GM18867 (cell line): Measurements from ENCODE around the gene PHF12.
"Not testable (repeated sequence)": the region's sequence is repeated elsewhere in the genome, so short reads cannot be mapped to it uniquely, and the experiment has no call there.

Experiments
- ATAC-seq: cut with Tn5 transposase; IDR thresholded peaks from one replicate; pipeline ENCODE4 v1.9.1; 2021; ENCODE audit warnings: mild to moderate bottlenecking, moderate library complexity; ENCODE audit not compliant: unreplicated experiment

Gene PHF12

DNA sequence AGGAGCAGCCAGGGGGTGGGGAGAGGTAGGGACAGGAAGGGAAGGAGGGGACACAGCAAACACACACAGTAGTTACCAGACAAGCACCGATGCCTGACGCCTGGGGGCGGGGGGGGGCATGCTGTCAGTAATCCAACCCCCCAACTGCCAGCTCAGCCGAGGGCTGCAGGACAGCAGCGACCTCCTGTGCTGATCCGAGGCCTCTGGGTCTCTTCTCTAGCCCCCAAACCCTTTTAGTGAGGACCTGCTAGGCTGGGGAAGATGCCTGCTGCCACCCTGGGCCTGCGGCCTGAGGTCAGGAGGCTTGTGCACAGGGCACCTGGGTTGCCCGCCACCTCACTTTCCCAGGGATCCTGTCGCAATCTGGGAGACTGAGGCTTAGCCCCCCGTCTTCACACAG is 65.4 kb downstream of the PHF12 start:
- no peak for ATAC-seq

DNA sequence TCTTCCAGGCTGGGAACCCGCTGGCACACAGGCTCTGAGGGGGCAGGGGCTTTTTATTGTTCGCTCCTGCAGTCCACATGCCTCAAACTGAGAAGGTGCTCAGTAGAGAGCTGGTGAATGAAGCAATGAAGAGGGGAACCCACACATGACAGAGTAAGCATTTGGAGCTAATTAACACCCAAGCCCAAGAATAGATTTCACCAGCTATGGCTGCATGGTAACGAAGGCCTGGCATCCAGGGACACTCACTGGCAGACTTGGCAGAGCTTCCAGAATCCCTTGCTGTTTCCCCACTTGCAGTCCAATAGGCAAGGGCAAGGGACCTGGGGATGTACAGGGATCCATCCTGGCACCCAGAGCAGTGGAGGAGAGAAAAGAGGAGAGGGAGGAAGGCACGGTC is 66.0 kb downstream of the PHF12 start:
- ATAC-seq, result no peak

DNA sequence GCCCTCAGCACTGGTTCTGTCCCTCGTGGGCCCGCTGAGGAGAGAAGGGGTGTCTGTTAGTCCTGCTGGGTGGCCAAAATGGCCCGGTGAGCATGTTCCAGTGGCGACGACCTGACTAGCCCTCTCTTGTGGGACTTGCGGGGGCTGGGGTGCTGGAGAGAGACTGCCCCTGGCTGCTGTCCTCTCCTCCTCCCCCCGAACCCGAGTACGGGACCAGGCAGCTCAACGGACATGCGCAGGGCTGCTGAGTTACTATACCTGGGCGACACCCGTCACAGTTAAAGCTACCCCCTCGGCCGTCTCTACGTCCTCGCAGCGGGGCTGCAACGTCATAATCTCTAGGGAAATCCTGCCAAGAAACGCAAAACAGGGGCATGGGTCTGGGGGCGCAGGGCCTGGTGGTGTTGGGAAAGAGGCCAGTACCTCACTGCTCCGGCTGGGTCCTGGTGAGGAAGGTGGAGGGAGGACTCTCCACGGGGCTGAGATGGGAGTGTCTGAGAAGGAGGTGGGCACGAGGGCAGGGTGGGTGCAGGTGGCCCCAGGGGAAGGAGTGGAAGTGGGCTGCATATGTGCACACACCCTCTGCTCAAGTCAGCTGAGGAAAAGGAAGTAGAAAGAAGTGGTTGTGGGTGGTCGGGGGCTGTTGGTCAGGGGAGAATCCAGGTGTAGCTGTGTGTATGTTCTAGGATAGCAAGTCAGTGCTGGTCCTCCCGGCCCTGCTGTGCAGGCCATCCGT is 67.2 kb downstream of the PHF12 start:
- ATAC-seq, result no peak

DNA sequence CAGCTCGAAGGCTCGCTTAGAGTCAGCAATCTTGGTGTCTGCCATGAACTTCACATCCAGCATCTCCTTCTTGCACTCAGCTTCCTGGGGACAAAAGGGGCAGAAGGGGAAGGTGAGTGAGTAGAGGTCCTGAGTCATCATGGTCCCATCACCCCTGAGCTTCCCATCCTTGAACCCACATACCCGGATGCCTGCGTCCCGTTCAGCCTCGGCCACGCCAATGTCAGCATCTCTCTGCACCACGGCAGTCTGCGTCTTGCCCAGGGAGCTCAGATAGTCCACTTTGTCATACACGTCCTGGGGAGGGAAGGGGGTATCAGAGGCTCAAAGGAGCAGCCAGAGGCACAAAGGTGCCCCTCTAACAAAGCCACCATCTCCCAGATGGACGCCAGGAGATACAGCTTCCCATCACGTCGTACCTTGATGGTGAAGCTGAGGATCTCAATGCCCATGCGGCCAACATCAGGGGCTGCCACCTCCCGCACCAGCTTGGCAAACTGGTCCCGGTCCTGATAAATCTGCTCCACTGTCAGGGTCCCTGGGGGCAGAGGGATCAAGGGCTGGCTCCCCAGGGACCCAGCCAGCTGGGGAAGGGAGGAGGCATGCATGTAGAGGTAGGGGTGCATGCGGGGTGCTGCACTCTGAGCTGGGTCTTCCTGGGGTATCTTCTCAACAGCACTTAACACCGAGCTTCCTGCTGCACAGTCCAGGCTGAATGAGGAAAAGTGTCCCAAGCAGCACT is 69.0 kb downstream of the PHF12 start:
- ATAC-seq, result no peak

DNA sequence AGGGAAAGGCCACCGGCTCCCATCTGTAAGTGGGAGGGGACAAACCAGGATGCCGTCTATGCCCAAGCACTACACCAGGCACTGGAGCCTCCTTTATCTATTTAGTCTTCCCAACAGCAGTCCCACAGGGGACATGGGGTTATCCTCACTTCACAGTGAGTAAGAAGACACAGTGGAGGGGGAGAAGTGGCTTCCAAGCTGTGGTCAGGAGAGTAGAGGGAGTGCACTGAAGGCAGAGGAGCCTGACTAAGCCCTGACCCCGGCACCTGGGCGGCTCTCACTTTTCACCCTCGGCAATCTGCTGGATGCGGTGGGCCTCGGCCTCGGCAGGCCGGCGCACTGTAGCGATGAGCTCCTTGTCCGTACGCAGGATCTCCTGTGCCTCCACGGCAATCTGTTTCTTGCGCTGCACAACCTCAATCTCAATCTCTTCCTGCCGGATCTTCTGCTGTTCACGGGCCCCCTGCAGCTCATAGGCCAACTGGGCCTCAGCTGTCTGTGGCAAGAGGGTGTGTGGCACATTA is 69.7 kb downstream of the PHF12 start:
- no peak for ATAC-seq

DNA sequence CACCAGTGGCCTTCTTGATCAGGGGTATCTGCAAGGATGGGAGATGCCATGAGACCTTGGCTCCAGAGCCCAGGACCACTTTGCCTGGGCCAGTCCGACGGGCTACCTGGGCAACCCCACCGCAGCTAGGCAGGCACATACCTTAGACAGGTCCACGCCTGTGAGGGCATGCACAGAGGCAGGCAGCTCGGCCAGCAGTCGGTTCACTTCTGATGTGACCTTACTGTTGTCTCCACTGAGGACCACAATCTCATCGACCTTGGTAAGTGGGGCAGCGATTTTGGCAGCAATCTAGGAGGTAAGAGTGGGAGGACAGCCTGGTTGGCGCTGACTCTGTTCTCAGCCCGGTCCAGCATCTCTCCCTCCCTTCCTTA is 70.8 kb downstream of the PHF12 start:
- no peak for ATAC-seq

DNA sequence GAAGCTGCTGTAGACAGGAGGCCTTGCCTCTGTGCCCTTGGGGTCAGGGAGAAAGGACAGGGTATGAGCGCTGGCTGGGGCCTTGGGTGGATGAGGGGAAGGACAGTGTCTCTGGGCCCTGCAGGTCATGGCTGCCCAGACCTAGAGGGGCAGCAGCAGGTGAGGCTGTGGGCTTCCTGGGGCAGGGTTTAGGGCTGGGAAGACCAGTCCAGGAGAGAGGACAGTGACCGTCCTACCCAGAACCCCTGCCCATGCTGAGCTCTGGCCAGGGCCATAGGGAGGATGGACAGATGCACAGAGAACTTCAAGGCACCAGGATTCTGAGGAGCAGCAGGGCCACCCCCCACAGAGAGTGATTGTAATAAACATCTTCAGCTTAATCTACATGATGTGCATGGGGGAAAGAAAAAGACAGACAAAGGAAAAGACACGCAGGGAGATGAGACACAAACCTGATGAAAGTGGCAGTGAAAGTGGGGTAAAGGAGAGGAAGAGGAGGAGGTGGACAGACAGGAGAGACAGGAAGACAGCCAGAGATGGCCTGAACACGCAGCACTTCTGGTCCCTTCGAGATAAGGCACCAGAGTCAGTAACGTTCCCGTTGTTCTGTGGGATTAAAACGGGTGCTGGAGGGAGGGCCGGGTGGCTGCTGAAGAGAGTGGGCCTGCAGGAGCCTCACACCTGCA is 71.3 kb downstream of the PHF12 start:
- no peak for ATAC-seq

DNA sequence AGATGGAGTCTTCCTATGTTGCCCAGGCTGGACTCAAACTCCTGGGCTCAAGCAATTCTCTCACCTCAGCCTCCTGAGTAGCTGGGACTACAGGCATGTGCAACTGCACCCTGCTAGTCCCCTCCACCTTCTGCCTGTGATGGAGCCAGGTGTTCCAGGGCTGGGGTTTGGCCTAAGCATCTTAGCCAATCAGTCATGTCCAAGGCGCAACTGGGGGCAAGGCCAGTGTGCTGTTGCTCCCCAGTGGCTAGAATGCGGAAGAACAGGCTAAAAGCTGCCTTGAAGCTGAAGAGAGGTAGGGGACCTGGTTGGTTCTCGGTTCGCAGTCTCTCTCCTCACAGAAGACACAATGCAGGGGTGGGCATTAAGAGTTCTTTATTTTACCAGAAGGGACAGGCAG is 72.3 kb downstream of the PHF12 start:
- no peak for ATAC-seq

DNA sequence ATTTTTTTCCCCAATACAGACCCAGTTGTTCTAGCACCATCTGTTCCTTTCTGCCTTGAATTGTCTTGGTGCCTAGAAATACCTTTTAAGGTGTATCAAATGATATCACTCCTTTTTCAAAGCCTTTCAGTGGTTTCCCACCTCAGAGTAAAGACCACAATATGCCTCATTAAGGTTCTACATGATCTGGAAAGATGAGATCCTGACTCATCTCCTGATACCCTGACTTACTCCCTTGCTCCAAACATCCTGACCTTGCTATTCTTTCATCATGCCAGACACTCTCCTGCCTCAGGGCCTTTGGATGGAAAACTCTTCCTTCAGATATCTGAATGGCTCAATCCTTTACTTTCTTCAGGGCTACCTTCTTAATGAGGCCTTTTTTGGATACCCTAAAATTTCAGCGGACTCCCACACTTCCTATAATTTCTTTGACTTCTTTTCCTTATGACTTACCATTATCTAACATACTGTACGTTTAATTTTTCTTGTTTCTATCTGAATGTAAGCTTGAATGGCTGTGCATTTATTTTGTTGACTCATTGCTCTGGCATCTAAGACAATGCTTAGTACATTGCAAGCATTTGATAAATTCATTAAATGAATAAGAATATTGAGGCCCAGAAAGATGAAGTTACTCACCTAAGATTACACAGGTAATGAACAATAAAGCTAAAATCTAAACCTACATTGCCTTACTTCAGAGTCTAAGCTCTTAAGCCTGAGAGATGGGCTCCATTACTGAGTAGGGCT is 73.0 kb downstream of the PHF12 start:
- no peak for ATAC-seq

DNA sequence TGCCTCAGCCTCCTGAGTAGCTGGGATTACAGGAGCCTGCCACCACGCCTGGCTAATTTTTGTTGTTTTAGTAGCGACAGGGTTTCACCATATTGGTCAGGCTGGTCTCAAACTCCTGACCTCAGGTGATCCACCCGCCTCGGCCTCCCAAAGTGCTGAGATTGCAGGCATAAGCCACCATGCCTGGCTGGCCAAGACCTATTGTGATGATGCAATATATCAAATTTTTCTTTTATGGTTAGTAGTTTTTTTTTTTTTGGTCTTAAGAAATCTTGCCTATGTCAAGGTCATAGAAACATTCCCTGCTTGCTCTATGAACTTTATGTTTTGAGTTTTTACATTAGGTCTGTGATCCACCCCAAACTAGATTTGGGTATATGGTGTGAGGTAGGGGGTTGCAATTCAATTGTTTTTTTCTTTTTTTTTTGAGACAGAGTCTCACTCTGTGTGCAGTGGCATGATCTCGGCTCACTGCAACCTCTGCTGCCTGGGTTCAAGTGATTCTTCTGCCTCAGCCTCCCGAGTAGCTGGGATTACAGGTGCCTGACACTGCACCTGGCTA is 74.1 kb downstream of the PHF12 start:
- not testable (repeated sequence) for ATAC-seq

DNA sequence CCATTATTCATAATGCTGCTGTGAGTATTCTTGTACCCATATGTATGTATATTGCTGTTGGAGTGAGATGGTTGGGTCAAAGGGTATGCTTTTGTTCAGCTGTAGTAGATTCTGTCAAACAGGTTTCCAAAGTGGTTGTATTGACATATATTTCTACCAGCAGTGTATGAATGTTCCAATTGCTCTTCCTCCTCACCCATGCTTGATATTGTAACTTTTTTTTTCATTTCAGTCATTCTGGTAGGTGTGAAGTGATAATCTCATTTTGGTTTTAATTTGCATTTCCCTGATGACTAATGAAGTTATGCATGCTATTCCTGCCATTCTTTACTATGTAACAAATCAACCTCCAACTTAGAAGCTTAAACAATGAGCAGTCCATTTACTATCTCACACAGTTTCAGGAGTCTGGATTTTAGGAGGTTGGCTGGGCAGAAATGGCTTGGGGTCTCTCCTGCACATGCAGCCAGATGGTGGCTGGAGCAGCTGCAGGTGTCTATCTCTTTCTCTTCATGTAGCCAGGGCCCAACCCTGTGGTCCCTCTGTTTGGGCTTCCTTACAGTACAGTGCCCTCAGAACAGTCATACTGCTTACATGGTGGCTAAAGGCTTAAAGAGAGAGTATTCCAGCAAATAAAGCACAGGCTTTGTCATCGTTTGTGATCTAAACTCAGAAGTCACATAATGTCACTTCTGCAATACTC is 75.3 kb downstream of the PHF12 start:
- no peak for ATAC-seq

DNA sequence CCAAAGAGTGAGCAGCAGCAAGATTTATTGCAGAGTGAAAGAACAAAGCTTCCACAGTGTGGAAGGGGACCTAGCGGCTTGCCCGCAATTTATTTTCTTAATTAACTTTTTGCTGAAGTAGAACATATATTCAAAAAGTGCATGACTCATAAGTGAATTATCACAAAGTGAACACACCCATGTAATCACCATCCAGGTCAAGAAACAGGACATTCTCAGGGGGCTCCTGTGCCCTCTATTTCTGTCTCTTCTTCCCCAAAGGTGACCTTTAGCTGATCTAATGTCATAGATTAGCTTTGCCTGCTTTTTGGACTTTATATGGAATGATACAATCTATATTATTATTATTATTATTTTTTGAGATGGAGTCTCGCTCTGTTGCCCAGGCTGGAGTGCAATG is 76.6 kb downstream of the PHF12 start:
- ATAC-seq, result no peak

DNA sequence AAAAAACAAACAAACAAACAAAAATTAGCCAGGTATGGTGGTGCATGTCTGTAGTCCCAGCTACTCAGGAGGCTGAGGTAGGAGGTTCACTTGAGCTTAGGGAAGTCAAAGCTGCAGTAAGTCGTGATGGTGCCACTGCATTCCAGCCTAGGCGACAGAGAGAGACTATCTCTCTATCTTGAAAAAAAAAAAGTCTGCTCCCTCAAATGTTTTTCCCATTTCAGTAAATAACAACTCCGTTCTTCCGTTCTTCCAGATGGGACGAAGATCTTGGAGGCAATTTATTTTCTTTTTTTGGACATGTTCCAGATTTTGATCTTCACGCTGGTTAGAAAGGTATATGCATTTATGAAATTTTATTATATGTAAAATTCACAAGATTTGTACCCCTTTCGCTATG is 77.5 kb downstream of the PHF12 start:
- no peak for ATAC-seq

DNA sequence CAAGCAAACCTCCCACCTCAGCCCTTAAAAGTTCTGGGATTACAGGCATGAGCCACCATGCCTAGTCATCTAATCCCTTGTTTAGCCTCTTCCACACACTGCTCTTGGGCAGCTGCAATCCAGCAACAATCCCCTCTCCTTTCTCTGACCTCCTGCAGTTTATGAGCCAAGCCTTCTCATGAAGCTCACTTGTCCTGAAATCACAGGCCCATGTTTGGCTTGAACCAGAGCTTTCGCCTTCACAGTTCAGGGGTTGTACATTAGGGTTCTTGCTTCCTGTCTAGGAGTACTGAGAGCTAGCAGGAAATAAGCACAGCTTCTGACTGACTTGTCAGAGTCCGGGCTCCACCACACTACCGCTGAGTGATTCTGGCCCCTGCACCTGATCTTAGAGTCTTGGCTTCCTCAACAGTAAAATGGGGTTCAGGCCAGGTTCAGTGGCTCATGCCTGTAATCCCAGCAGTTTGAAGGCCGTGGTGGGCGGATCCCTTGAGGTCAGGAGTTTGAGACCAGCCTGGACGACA is 80.2 kb downstream of the PHF12 start:
- peak; percentile 94 for ATAC-seq

DNA sequence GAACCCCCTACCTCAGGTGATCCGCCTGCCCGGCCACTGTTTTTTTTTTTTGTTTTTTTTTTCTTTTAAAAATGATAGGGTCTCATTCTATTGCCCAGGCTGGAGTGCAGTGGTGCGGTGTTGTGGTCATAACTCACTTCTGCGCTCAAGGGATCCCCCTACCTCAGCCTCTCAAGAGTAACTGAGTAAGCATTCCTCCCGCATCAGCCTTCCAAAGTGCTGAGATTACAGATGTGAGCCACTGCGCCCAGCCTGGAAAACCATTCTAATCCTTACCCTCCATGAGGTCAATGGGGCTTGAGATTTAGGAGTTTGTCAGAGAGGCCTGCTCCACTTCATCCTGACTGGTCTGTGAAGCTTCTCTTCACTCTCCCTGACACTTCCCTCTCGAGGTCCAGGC is 84.0 kb downstream of the PHF12 start:
- no peak for ATAC-seq

DNA sequence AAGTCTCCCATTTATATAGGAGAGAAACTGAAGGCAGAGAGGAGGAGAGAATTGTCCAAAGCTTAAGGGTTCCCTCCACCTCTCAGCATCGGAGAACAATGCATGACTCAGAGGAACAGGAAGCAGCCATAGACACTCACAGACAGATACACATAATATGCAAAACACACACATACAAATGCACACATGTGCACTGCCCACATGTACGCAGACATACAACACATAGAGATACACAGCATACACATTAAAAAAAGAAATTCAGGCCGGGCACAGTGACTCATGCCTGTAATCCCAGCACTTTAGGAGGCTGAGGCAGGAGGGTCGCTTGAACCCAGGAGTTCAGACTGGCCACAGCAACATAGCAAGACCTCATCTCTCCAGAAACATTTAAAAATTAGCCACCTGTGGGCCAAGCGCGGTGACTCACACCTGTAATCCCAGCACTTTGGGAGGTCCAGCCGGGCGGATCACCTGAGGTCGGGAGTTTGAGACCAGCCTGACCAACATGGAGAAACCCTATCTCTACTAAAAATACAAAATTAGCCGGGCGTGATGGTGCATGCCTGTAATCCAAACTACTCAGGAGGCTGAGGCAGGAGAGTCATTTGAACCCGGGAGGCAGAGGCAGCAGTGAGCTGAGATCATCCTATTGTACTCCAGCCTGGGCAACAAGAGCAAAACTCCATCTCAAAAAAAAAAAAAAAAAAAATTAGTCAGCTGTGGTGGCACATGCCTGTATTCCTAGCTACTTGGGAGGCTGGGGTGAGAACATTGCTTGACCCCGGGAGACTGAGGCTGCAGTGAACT is 85.2 kb downstream of the PHF12 start:
- no peak for ATAC-seq

DNA sequence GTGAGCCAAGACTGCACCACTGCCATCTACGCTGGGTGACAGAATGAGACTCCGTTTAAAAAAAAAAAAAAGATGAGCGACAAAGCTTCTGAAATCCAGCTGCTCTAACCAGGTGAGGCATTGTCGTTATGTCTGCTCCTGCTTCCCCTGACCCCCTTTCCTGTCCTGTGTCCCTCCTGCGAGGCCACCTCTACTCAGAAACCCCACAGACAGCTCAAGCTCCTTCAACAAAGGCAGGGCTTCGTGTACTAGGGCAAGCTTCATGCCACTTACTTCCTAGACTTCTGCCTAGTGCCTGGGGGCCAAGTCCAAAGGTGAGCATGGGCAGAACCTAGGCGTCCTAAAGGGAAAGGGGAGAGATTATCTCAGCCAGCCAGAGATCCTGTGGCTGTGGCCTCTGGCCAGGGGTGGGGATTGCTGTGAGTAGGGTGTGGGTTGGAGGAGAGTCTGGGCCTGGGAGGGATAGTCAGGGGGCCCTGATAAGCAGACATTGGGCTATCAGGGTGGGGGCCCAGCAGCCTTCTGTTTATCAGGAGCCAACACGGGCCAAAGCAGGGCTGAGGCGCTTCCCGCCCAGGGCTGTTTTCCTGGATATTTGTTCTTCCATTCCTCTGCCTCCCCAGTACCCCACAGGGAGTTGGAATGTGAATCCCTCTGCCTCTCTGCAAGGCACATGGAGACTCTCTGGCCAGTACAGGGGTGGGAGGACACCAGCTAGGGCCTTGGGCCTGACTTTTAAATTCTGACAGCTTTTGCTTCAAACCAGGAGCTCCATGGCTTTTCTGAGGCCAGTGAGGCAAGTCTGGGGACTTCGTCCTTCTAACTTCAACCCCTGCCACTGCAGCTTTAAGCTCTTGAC is 86.1 kb downstream of the PHF12 start:
- ATAC-seq, result no peak

DNA sequence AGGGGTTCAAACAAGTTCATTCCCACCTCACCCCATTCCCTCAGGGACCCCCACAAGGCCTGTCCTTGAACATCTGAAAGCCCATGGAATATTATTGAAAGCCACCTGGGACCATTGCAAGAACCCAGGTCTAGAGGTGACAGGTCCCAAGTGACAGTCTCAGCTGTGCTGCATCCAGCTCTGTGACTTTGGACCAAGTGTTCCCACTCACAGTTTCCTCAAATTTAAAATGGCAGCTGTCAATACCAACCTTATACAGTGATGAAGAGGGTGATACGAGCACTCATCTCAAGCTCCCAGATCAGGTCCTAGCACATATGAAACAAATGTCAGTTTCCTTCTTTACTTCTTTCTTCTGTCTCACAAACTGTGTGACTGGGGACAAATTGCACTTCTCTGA is 87.4 kb downstream of the PHF12 start:
- no peak for ATAC-seq
